ENCODE results near the gene LRMDA.

GRCh38 chr10:75847477-75847876 is 416.1 kb downstream of the LRMDA start:
- TF ChIP-seq CTCF (tag by site-specific recombination; IDR thresholded peaks at IDR 0.05) = no peak
- no peak for TF ChIP-seq ZNF114 (tag by site-specific recombination; IDR thresholded peaks at IDR 0.05)
- no peak for TF ChIP-seq SETDB1 (IDR thresholded peaks at IDR 0.05; ENCODE audit: insufficient read length, low read length)
- TF ChIP-seq ZNF639 (tag by site-specific recombination; IDR thresholded peaks at IDR 0.05) = no peak
- no peak for TF ChIP-seq ZBTB8A (tag by site-specific recombination; IDR thresholded peaks at IDR 0.05)
- TF ChIP-seq ZBTB10 (tag by site-specific recombination; IDR thresholded peaks at IDR 0.05) = no peak
- TF ChIP-seq MEIS1 (CRISPR knock-in tag; IDR thresholded peaks at IDR 0.05; ENCODE audit: borderline replicate concordance) = no peak
- TF ChIP-seq ZXDB (tag by site-specific recombination; IDR thresholded peaks at IDR 0.05) = no peak
- no peak for TF ChIP-seq ZNF423 (tag by site-specific recombination; IDR thresholded peaks at IDR 0.05)
- TF ChIP-seq ZNF473 (tag by site-specific recombination; IDR thresholded peaks at IDR 0.05) = no peak
- TF ChIP-seq ZBTB49 (tag by site-specific recombination; IDR thresholded peaks at IDR 0.05; ENCODE audit: low read depth) = no peak
- no peak for TF ChIP-seq ZNF311 (tag by site-specific recombination; IDR thresholded peaks at IDR 0.05; ENCODE audit: borderline replicate concordance)
- TF ChIP-seq ZNF23 (tag by site-specific recombination; IDR thresholded peaks at IDR 0.05; ENCODE audit: borderline replicate concordance) = no peak
